HepG2 (cell line): ENCODE results near the gene NCOA6. TPM values are rescaled to one million over a fixed set of nuclear protein-coding genes. Genes with fewer than 3 reads are reported as not detected.
A peak's percentile ranks its signal among the peaks of the same experiment; 100 is the strongest.

Experiments
- BHLHE40 ChIP-seq: IDR thresholded peaks from 2 replicates; pipeline ENCODE4 v1.6.1; 2011; ENCODE audit warnings: low read length, improper control_type of control experiment
- CEBPB ChIP-seq: IDR thresholded peaks from 2 replicates; pipeline ENCODE4 v1.6.1; 2011; ENCODE audit warnings: low read depth, low read length, improper control_type of control experiment, borderline replicate concordance
- CREB1 ChIP-seq, 2 experiments: fragments of 450-650 bp in 1 of 2; IDR thresholded peaks; 2 replicates each; pipeline ENCODE4 v1.6.1; 2016 to 2017; ENCODE audit warnings: control low read depth in 1 of 2, mild to moderate bottlenecking in 1 of 2, missing compliant biosample characterization in 1 of 2, missing genetic modification characterization in 1 of 2
- KAT7 ChIP-seq: IDR thresholded peaks from 2 replicates; pipeline ENCODE4 v1.6.1; 2018; ENCODE audit warnings: borderline replicate concordance, missing compliant biosample characterization
- MED13 ChIP-seq: sonication (generic); formaldehyde crosslinking; IDR thresholded peaks from 2 replicates; pipeline ENCODE4 v1.5.0; 2020; ENCODE audit warnings: missing genetic modification reagents
- NCOA1 ChIP-seq: sonication (generic); formaldehyde crosslinking; IDR thresholded peaks from 2 replicates; pipeline ENCODE4 v1.9.0; 2021; ENCODE audit warnings: missing genetic modification reagents
- NR1H2 ChIP-seq: sonication (generic); formaldehyde crosslinking; IDR thresholded peaks from 2 replicates; pipeline ENCODE4 v1.8.1; 2022; ENCODE audit warnings: low read depth, missing genetic modification reagents, borderline replicate concordance
- TAF1 ChIP-seq: sonication (generic); formaldehyde crosslinking; IDR thresholded peaks from 2 replicates; pipeline ENCODE4 v1.4.0; 2020; ENCODE audit warnings: missing genetic modification reagents
- ZFAT ChIP-seq: sonication (generic); formaldehyde crosslinking; conservative IDR thresholded peaks from 2 replicates; pipeline ENCODE4 v1.8.1; 2023; ENCODE audit warnings: missing genetic modification reagents, inconsistent platforms
- ZNF225 ChIP-seq: sonication (generic); formaldehyde crosslinking; IDR thresholded peaks from 2 replicates; pipeline ENCODE4 v1.4.0; 2020; ENCODE audit warnings: mild to moderate bottlenecking, missing genetic modification reagents
- ZNF501 ChIP-seq: sonication (generic); formaldehyde crosslinking; IDR thresholded peaks from 2 replicates; pipeline ENCODE4 v1.5.1; 2020; ENCODE audit warnings: mild to moderate bottlenecking, moderate library complexity, missing genetic modification reagents
- ZNF543 ChIP-seq: sonication (generic); formaldehyde crosslinking; IDR thresholded peaks from 2 replicates; pipeline ENCODE4 v1.4.0; 2020; ENCODE audit warnings: mild to moderate bottlenecking, missing genetic modification reagents
- ZNF883 ChIP-seq: sonication (generic); formaldehyde crosslinking; IDR thresholded peaks from 2 replicates; pipeline ENCODE4 v1.5.1; 2020; ENCODE audit warnings: mild to moderate bottlenecking, missing genetic modification reagents; ENCODE audit errors: not compliant biosample characterization
- polyA plus RNA-seq, 8 experiments: library from polyadenylated mRNA; depleted of rRNA in 3 of 8; stranded (reverse) in 7 of 8; unstranded in 1 of 8; fragments of >200 nt; fragmentation: Illumina TruSeq in 4 of 8; extraction: Trizol in 4 of 8; gene quantifications; 2 replicates each; pipeline versions ENCODE4 v1.2.1 to v1.2.3, GENCODE V29; 2011 to 2016; ENCODE audit warnings: low read depth in 4 of 8, missing spikeins in 1 of 8, mixed read lengths in 1 of 8; ENCODE audit not compliant: insufficient read depth in 1 of 8
- total RNA-seq, 5 experiments: library from RNA; depleted of rRNA; stranded (reverse); fragments of >200 nt; fragmentation: Illumina TruSeq; extraction: Trizol; gene quantifications; 2 replicates each; pipeline ENCODE4 v1.2.3, GENCODE V29; 2016; ENCODE audit warnings: low read depth in 1 of 5
- TF ChIP-seq, protein P1 (sequence below): sonication (generic); formaldehyde crosslinking; IDR thresholded peaks from 2 replicates; pipeline ENCODE4 v1.5.1; 2020; ENCODE audit warnings: missing genetic modification reagents, mild to moderate bottlenecking, borderline replicate concordance
- TF ChIP-seq, protein P2 (sequence below): sonication (generic); formaldehyde crosslinking; IDR thresholded peaks from 2 replicates; pipeline ENCODE4 v1.4.0; 2020; ENCODE audit warnings: missing genetic modification reagents
- TF ChIP-seq, protein P3 (sequence below), 2 experiments: sonication (generic) in 1 of 2; formaldehyde crosslinking in 1 of 2; IDR thresholded peaks; 2 replicates each; pipeline versions ENCODE4 v1.6.1 to v1.9.0; 2014 to 2022; ENCODE audit warnings: antibody characterized with exemption in 1 of 2, borderline replicate concordance in 1 of 2, inconsistent platforms in 1 of 2, low read depth in 1 of 2, missing genetic modification reagents in 1 of 2

The NCOA6 gene
- total and polyA plus RNA-seq, 2 of the 13 experiments (the other 11 are each of a cell fraction or from before 2014, with no cell fraction given) = 11.2 to 29.3 TPM

DNA sequence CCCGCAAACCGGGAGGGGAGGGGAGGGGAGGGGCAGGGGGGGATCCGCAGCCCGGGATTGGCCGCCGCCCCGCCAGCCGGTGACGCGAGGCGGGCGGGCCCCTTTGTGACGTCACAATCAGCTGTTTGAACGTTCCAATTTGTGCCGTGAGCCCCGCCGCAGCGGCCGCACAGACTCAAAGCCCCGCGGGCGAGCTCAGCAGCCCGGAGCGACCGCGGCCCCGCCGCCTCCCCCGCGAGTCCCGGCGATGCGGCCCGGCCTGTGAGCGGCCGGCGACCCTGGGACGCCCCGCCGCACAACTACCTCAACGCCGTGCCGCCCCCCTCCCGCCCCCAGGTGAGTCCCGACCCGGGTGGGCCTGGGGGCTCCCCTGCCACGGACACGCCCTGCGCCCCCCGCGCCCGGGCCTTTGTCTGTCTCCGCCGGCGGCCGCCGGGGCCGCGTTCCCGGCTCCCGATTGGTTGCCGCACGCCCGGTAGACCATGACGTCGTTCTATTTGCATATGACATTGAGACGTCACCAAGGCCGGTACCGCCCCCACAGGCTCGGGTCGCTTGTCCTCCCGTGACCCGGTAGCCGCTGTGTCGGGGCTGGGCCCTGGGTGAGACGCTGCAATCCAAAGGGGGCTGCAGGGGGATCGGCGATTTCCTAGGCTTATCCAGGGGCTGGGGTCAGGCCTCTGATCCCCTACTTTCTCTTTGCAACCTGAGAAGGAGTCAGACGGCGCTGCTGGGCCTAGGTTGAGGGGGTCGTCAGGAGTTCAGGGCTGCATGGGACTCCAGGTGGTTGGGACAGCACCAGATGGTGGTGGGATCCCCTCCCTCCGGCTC, 121.1 kb downstream of the NCOA6 start, which contains the start of gene TP53INP2 (continued):
- TF ChIP-seq BHLHE40 (peak; percentile 56; the same call in 1 of the 2 replicates), TAF1 (CRISPR knock-in tag) (peak; percentile 60), ZNF543 (CRISPR knock-in tag) (no peak; the same call in 1 of the 2 replicates), ZNF883 (peak; percentile 51), MED13 (0 out of 2 replicates have a peak, but pooled peaks have one; percentile 32), CEBPB (no peak), KAT7 (CRISPR knock-in tag) (peak; percentile 87), ZNF225 (CRISPR knock-in tag) (0 out of 2 replicates have a peak, but pooled peaks have one; percentile 29), NR1H2 (CRISPR knock-in tag) (no peak), CREB1 (IDR thresholded peaks at IDR 0.05) (peak; percentile 100), CREB1 (CRISPR knock-in tag; IDR thresholded peaks at IDR 0.05) (peak; percentile 88), ZNF501 (peak; percentile 71; the same call in 1 of the 2 replicates), NCOA1 (CRISPR knock-in tag) (0 out of 2 replicates have a peak, but pooled peaks have one; percentile 16), ZFAT (CRISPR knock-in tag) (no peak)
- TF ChIP-seq, protein P1, sequence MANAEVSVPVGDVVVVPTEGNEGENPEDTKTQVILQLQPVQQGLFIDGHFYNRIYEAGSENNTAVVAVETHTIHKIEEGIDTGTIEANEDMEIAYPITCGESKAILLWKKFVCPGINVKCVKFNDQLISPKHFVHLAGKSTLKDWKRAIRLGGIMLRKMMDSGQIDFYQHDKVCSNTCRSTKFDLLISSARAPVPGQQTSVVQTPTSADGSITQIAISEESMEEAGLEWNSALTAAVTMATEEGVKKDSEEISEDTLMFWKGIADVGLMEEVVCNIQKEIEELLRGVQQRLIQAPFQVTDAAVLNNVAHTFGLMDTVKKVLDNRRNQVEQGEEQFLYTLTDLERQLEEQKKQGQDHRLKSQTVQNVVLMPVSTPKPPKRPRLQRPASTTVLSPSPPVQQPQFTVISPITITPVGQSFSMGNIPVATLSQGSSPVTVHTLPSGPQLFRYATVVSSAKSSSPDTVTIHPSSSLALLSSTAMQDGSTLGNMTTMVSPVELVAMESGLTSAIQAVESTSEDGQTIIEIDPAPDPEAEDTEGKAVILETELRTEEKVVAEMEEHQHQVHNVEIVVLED (CRISPR knock-in tag) = peak; percentile 16; the same call in 1 of the 2 replicates
- TF ChIP-seq, protein P2, sequence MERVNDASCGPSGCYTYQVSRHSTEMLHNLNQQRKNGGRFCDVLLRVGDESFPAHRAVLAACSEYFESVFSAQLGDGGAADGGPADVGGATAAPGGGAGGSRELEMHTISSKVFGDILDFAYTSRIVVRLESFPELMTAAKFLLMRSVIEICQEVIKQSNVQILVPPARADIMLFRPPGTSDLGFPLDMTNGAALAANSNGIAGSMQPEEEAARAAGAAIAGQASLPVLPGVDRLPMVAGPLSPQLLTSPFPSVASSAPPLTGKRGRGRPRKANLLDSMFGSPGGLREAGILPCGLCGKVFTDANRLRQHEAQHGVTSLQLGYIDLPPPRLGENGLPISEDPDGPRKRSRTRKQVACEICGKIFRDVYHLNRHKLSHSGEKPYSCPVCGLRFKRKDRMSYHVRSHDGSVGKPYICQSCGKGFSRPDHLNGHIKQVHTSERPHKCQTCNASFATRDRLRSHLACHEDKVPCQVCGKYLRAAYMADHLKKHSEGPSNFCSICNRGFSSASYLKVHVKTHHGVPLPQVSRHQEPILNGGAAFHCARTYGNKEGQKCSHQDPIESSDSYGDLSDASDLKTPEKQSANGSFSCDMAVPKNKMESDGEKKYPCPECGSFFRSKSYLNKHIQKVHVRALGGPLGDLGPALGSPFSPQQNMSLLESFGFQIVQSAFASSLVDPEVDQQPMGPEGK (CRISPR knock-in tag) = peak; percentile 59
- TF ChIP-seq, protein P3, sequence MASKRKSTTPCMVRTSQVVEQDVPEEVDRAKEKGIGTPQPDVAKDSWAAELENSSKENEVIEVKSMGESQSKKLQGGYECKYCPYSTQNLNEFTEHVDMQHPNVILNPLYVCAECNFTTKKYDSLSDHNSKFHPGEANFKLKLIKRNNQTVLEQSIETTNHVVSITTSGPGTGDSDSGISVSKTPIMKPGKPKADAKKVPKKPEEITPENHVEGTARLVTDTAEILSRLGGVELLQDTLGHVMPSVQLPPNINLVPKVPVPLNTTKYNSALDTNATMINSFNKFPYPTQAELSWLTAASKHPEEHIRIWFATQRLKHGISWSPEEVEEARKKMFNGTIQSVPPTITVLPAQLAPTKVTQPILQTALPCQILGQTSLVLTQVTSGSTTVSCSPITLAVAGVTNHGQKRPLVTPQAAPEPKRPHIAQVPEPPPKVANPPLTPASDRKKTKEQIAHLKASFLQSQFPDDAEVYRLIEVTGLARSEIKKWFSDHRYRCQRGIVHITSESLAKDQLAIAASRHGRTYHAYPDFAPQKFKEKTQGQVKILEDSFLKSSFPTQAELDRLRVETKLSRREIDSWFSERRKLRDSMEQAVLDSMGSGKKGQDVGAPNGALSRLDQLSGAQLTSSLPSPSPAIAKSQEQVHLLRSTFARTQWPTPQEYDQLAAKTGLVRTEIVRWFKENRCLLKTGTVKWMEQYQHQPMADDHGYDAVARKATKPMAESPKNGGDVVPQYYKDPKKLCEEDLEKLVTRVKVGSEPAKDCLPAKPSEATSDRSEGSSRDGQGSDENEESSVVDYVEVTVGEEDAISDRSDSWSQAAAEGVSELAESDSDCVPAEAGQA (IDR thresholded peaks at IDR 0.05; ENCODE audit: low read depth) = peak; percentile 55
- TF ChIP-seq, protein P3 (CRISPR knock-in tag; IDR thresholded peaks at IDR 0.05; ENCODE audit: borderline replicate concordance) = 0 out of 2 replicates have a peak, but pooled peaks have one; percentile 9
